Progenitor cell of endocrine pancreas (in vitro differentiated cells): ENCODE data around the gene CELSR1. TPM values are rescaled to one million over a fixed set of nuclear protein-coding genes. Genes with fewer than 3 reads are reported as not detected.

Experiments used
- DNase-seq: peaks from one replicate; pipeline ENCODE4 v3.0.0; 2021; ENCODE audit warnings: low spot score; ENCODE audit not compliant: unreplicated experiment
- H3K27ac Mint-ChIP-seq: 2 replicates; pipeline ENCODE4 v1.8.0; 2021; ENCODE audit warnings: mild to moderate bottlenecking, moderate library complexity, mixed read lengths
- H3K27me3 Mint-ChIP-seq: 2 replicates; pipeline ENCODE4 v1.8.0; 2021; ENCODE audit warnings: mixed read lengths
- H3K36me3 Mint-ChIP-seq: 2 replicates; pipeline ENCODE4 v1.8.0; 2022; ENCODE audit warnings: mixed read lengths; ENCODE audit not compliant: insufficient read depth
- H3K4me1 Mint-ChIP-seq: 2 replicates; pipeline ENCODE4 v1.8.0; 2021; ENCODE audit warnings: low read depth, mixed read lengths
- H3K4me3 Mint-ChIP-seq: 2 replicates; pipeline ENCODE4 v1.8.0; 2021; ENCODE audit warnings: low read depth, mild to moderate bottlenecking, moderate library complexity, mixed read lengths
- H3K9me3 Mint-ChIP-seq: 2 replicates; pipeline ENCODE4 v1.8.0; 2021; ENCODE audit warnings: low read depth, mixed read lengths
- CTCF ChIP-seq: fragments of 200-600 bp; sonication (generic); IDR thresholded peaks from one replicate; pipeline ENCODE4 v1.5.0; 2021; ENCODE audit warnings: antibody characterized with exemption, mild to moderate bottlenecking; ENCODE audit not compliant: unreplicated experiment
- total RNA-seq: library from RNA; stranded (reverse); gene quantifications from 2 replicates; pipeline ENCODE4 v1.2.1, GENCODE V29; 2021

Gene CELSR1
- total RNA-seq, 1 donor from 2014 or later: 20.9 TPM

- no peak overlapping the region for H3K4me3 Mint-ChIP-seq
- H3K36me3 Mint-ChIP-seq: no peaks in the 10 kb centered on the region
- H3K4me1 Mint-ChIP-seq: peaks cover 9% of the 10 kb centered on the region
- no peak for DNase-seq
- no peak for TF ChIP-seq CTCF
- H3K27ac Mint-ChIP-seq: no peak overlapping the region
- no peaks in the 10 kb centered on the region for H3K9me3 Mint-ChIP-seq
- peaks cover 40% of the 10 kb centered on the region for H3K27me3 Mint-ChIP-seq
Measured at GRCh38 chr22:46547179-46547882, 9.9 kb upstream of the CELSR1 start.

GRCh38 chr22:46546466-46547178 lies 9.2 kb upstream of the CELSR1 start:
- Mint-ChIP-seq H3K36me3 (no peaks in the 10 kb centered on the region), H3K4me3 (no peak overlapping the region), H3K27me3 (peaks cover 46% of the 10 kb centered on the region), H3K9me3 (no peaks in the 10 kb centered on the region), H3K27ac (no peak overlapping the region), H3K4me1 (peaks cover 11% of the 10 kb centered on the region)
- DNase-seq: no peak
- TF ChIP-seq CTCF: no peak

- no peaks in the 10 kb centered on the region for H3K9me3 Mint-ChIP-seq
- H3K27ac Mint-ChIP-seq: no peak overlapping the region
- TF ChIP-seq CTCF: no peak
- H3K27me3 Mint-ChIP-seq: peaks cover 53% of the 10 kb centered on the region
- H3K36me3 Mint-ChIP-seq: no peaks in the 10 kb centered on the region
- peaks cover 11% of the 10 kb centered on the region for H3K4me1 Mint-ChIP-seq
- DNase-seq: no peak
- H3K4me3 Mint-ChIP-seq: no peak overlapping the region
Measured at GRCh38 chr22:46545086-46545792, 7.8 kb upstream of the CELSR1 start.

- peak; percentile 95 for TF ChIP-seq CTCF
- Mint-ChIP-seq H3K27ac (no peak overlapping the region), H3K4me3 (no peak overlapping the region), H3K4me1 (peaks cover 9% of the 10 kb centered on the region), H3K36me3 (no peaks in the 10 kb centered on the region), H3K27me3 (peaks cover 55% of the 10 kb centered on the region), H3K9me3 (no peaks in the 10 kb centered on the region)
- peak; percentile 70 for DNase-seq
Measured at GRCh38 chr22:46542011-46542985, 4.9 kb upstream of the CELSR1 start.

GRCh38 chr22:46541536-46541935 lies 4.1 kb upstream of the CELSR1 start:
- H3K4me1 Mint-ChIP-seq: peaks cover 9% of the 10 kb centered on the region
- no peak for DNase-seq
- TF ChIP-seq CTCF: no peak
- H3K36me3 Mint-ChIP-seq: no peaks in the 10 kb centered on the region
- H3K4me3 Mint-ChIP-seq: no peak overlapping the region
- peaks cover 52% of the 10 kb centered on the region for H3K27me3 Mint-ChIP-seq
- no peak overlapping the region for H3K27ac Mint-ChIP-seq
- H3K9me3 Mint-ChIP-seq: no peaks in the 10 kb centered on the region
